Forelimb muscle (tissue), 1 donor: ENCODE results near the gene PCDHA4. TPM values are rescaled to one million over a fixed set of nuclear protein-coding genes. Genes with fewer than 3 reads are reported as not detected.

Source experiments
- DNase-seq: peaks from one replicate; pipeline ENCODE4 v3.0.0-alpha.2; 2013; ENCODE audit warnings: low read depth
- polyA plus RNA-seq: library from polyadenylated mRNA; unstranded; fragments of 120-200 nt; gene quantifications from one replicate; pipeline ENCODE4 v1.2.1, GENCODE V29; 2013; ENCODE audit not compliant: insufficient read length

Gene PCDHA4
- polyA plus RNA-seq, 1 donor: 0.14 TPM

DNA sequence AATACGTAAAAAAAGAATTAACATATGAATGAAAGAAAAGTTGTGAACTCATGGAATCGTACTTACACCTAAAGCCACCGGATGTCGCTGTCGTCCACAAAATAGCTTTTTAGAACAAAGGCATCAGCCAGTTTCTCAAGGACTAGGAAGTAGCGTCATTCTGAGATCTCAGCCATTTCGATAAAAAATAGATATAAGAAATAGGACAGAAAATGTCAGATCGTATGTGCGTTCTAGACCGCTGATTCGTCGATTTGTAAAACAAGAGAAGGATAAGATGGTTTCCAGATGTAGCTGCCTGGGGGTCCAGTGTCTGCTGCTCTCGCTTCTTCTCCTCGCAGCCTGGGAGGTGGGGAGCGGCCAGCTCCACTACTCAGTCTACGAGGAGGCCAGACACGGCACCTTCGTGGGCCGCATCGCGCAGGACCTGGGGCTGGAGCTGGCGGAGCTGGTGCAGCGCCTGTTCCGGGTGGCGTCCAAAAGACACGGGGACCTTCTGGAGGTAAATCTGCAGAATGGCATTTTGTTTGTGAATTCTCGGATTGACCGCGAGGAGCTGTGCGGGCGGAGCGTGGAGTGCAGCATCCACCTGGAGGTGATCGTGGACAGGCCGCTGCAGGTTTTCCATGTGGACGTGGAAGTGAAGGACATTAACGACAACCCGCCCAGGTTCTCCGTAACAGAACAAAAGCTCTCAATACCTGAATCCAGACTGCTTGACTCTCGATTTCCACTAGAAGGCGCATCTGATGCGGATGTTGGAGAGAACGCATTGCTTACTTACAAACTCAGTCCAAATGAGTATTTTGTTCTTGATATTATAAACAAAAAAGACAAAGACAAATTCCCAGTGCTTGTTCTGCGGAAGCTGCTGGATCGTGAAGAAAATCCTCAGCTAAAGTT, 49.2 kb downstream of the PCDHA4 start, which contains the start of gene PCDHA10:
Gene PCDHA10, plus strand, starts transcription at position 126 of the 903 bp plus-strand sequence. Its CDS starts 152 bp downstream, at position 278.
- no peak for DNase-seq

DNA sequence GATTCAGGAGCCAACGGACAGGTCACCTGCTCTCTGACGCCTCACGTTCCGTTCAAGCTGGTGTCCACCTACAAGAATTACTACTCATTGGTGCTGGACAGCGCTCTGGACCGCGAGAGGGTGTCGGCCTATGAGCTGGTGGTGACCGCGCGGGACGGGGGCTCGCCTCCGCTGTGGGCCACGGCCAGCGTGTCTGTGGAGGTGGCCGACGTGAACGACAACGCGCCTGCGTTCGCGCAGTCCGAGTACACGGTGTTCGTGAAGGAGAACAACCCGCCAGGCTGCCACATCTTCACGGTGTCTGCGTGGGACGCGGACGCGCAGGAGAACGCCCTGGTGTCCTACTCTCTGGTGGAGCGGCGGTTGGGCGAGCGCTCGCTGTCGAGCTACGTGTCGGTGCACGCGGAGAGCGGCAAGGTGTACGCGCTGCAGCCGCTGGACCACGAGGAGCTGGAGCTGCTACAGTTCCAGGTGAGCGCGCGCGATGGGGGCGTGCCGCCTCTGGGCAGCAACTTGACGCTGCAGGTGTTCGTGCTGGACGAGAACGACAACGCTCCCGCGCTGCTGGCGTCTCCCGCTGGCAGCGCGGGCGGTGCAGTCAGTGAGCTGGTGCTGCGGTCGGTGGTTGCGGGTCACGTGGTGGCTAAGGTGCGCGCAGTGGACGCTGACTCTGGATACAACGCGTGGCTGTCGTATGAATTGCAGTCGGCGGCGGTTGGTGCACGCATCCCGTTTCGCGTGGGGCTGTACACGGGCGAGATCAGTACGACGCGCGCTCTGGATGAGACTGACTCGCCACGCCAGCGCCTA, 50.5 kb downstream of the PCDHA4 start:
- DNase-seq: no peak

DNA sequence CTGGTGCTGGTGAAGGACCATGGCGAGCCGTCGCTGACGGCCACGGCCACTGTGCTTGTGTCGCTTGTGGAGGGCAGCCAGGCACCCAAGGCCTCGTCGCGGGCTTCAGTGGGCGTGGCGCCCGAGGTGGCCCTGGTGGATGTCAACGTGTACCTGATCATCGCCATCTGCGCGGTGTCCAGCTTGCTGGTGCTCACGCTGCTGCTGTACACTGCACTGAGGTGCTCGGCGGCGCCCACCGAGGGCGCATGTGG, 51.0 kb downstream of the PCDHA4 start:
- DNase-seq: no peak

DNA sequence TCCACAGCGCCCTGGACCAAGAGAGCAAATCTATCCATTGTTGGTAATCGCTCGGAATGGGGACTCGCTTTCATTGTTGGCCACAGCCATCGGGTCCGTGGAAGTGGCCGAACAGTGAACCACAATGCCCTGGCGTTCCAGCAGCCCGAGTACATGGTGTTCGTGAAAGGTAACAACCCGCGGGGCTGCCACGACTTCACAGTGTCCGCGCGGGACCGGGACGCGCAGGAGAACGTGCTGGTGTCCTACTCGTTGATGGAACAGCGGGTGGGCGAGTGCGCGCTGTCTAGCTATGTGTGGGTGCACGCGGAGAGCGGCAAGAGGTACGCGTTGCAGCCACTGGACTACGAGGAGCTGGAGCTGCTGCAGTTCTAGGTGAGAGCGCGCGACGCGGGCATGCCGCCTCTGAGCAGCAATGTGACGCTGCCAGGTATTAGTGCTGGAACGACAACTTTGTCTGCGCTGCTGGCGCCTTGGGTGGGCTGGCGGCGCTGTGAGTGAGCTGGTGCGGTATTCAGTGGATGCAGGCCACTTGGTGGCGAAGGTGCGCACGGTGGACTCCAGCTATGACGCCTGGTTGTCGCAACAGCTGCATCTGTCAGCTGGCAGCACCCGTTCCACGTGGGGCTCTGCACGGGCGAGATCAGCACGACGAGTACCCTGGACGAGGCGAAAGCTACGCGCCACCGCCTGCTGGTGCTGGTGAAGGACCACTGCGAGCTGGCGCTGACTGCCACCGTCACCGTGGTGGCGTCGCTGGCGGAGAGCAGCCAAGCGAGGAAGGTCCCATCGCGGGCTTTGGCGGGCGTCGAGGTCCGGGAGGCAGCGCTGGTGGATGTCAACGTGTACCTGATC, 55.8 kb downstream of the PCDHA4 start:
- no peak for DNase-seq

Other genes with a start within 250 kb of the PCDHA4 start
- 23.6 TPM for gene SRA1, start 249.6 kb upstream of the PCDHA4 start, polyA plus RNA-seq
- 25.4 TPM for gene APBB3, start 242.5 kb upstream of the PCDHA4 start, polyA plus RNA-seq
- 52.8 TPM for gene SLC35A4, start 242.2 kb upstream of the PCDHA4 start, polyA plus RNA-seq
- gene CD14, start 173.9 kb upstream of the PCDHA4 start, polyA plus RNA-seq: 18.3 TPM
- 8.3 TPM for gene TMCO6, start 167.6 kb upstream of the PCDHA4 start, polyA plus RNA-seq
- gene NDUFA2, start 159.4 kb upstream of the PCDHA4 start, polyA plus RNA-seq: 58.2 TPM
- 95.3 TPM for gene IK, start 159.2 kb upstream of the PCDHA4 start, polyA plus RNA-seq
- 14.9 TPM for gene WDR55, start 142.2 kb upstream of the PCDHA4 start, polyA plus RNA-seq
- gene DND1, start 133.5 kb upstream of the PCDHA4 start, polyA plus RNA-seq: not detected
- 58.2 TPM for gene HARS1, start 115.7 kb upstream of the PCDHA4 start, polyA plus RNA-seq
- 26.6 TPM for gene HARS2, start 115.6 kb upstream of the PCDHA4 start, polyA plus RNA-seq
- 73.2 TPM for gene ZMAT2, start 106.6 kb upstream of the PCDHA4 start, polyA plus RNA-seq
- gene PCDHA1, start 20.9 kb upstream of the PCDHA4 start, polyA plus RNA-seq: 0.10 TPM
- gene PCDHA2, start 12.2 kb upstream of the PCDHA4 start, polyA plus RNA-seq: 0.09 TPM
- 0.14 TPM for gene PCDHA3, start 6.0 kb upstream of the PCDHA4 start, polyA plus RNA-seq
- gene PCDHA5, start 14.5 kb downstream of the PCDHA4 start, polyA plus RNA-seq: 0.08 TPM
- 0.06 TPM for gene PCDHA6, start 20.9 kb downstream of the PCDHA4 start, polyA plus RNA-seq
- gene PCDHA7, start 27.2 kb downstream of the PCDHA4 start, polyA plus RNA-seq: 0.06 TPM
- gene PCDHA8, start 34.1 kb downstream of the PCDHA4 start, polyA plus RNA-seq: 0.03 TPM
- gene PCDHA9, start 41.3 kb downstream of the PCDHA4 start, polyA plus RNA-seq: not detected
- 0.05 TPM for gene PCDHA10, start 48.8 kb downstream of the PCDHA4 start, polyA plus RNA-seq
- not detected for gene PCDHA11, start 61.9 kb downstream of the PCDHA4 start, polyA plus RNA-seq
- gene PCDHA12, start 68.2 kb downstream of the PCDHA4 start, polyA plus RNA-seq: not detected
- 0.08 TPM for gene PCDHA13, start 75.1 kb downstream of the PCDHA4 start, polyA plus RNA-seq
- gene PCDHAC1, start 119.2 kb downstream of the PCDHA4 start, polyA plus RNA-seq: 0.04 TPM
- gene PCDHAC2, start 159.4 kb downstream of the PCDHA4 start, polyA plus RNA-seq: 0.67 TPM
- 0.11 TPM for gene PCDHB1, start 244.3 kb downstream of the PCDHA4 start, polyA plus RNA-seq